Body of pancreas (tissue), 4 donors: ENCODE results near the gene TEX53. TPM values are rescaled to one million over a fixed set of nuclear protein-coding genes. Genes with fewer than 3 reads are reported as not detected.

Source experiments
- ATAC-seq: fragments of 150-250 bp; one replicate; pipeline ENCODE4 v1.9.1; 2016
- DNase-seq, 4 donors: peaks; one replicate each; pipeline ENCODE4 v3.0.0-alpha.2; 2019
- H3K27ac ChIP-seq, 4 donors: fragments of 200-600 bp; sonication (generic); 1 replicate in 3 of 4; 2 replicates in 1 of 4; pipeline versions ENCODE4 v1.5.1 to v1.6.1; 2016 to 2019; ENCODE audit warnings: mild to moderate bottlenecking in 1 of 4, mixed read lengths in 1 of 4, moderate library complexity in 1 of 4
- H3K27me3 ChIP-seq, 2 donors: fragments of 200-600 bp; sonication (generic); one replicate each; pipeline ENCODE4 v1.6.0; 2016; ENCODE audit warnings: mild to moderate bottlenecking in 1 of 2
- H3K36me3 ChIP-seq, 2 donors: fragments of 200-600 bp; sonication (generic); replicated peaks in 1 of 2; 2 replicates each; pipeline ENCODE4 v1.5.1; 2016; ENCODE audit warnings: low read depth in 2 of 2; ENCODE audit not compliant: insufficient read depth in 1 of 2
- H3K4me1 ChIP-seq: fragments of 200-600 bp; sonication (generic); one replicate; pipeline ENCODE4 v1.6.0; 2016
- H3K4me3 ChIP-seq, 2 donors: fragments of 200-600 bp; sonication (generic); 1 replicate in 1 of 2; 2 replicates in 1 of 2; pipeline ENCODE4 v1.5.1; 2016 to 2019
- H3K9me3 ChIP-seq, 3 donors: fragments of 200-600 bp; sonication (generic); 1 replicate in 2 of 3; 2 replicates in 1 of 3; pipeline ENCODE4 v1.5.1; 2016
- CTCF ChIP-seq, 7 experiments: fragments of 450-650 bp in 4 of 7; fragments of 200-600 bp in 3 of 7; sonication (generic) in 3 of 7; IDR thresholded peaks; one replicate each; pipeline ENCODE4 v1.5.1; 2016 to 2019; ENCODE audit warnings: antibody characterized with exemption in 7 of 7
- POLR2A ChIP-seq, 3 donors: fragments of 450-650 bp; IDR thresholded peaks; one replicate each; pipeline ENCODE4 v1.6.1; 2016; ENCODE audit warnings: antibody characterized with exemption in 3 of 3, mild to moderate bottlenecking in 2 of 3
- WGBS, 2 donors: methylation state at CpG; one replicate each; pipeline ENCODE4 v1.1.5; 2017; 5-methylcytosine and 5-hydroxymethylcytosine counted together
- intact Hi-C: fragments of 100-400 bp; cut with DNase I; formaldehyde crosslinking; loops from one replicate; pipeline ENCODE4 v1.15.1; 2023
- total RNA-seq, 2 donors: library from RNA; depleted of rRNA; stranded (reverse); fragments of >200 nt; gene quantifications; one replicate each; pipeline ENCODE4 v1.1.0, GENCODE V29; 2016

The TEX53 gene
- total RNA-seq, 2 donors from 2014 or later, result not detected

GRCh38 chr9:114681594-114682332, 24.2 kb upstream of the TEX53 start, which contains the start of gene TEX48:
TEX48 (minus strand) TSS chr9:114682192; CDS start chr9:114671723, 10,469 bp downstream.
- H3K4me1 ChIP-seq, result no peaks in the 10 kb centered on the region
- no peaks in the 10 kb centered on the region for H3K27me3 ChIP-seq
- WGBS, 2 donors, result 46 to 51% methylated on average over 8 of the region's 8 CpGs
- H3K4me3 ChIP-seq, result no peak within 1 kb of the TSS
- no peaks in the 10 kb centered on the region for H3K9me3 ChIP-seq
- no peaks in the 10 kb centered on the region for H3K36me3 ChIP-seq
- DNase-seq, result peak; percentile 44 to 64 (median 50)
- TF ChIP-seq CTCF (IDR thresholded peaks at IDR 0.05), result peak; percentile 31 to 48 (median 41)
- no peak for TF ChIP-seq POLR2A (IDR thresholded peaks at IDR 0.05)
- intact Hi-C loops, result no loop called here
- no peak within 1 kb of the TSS for H3K27ac ChIP-seq
- ATAC-seq, result peak; percentile 56

GRCh38 chr9:114680259-114681001, 22.8 kb upstream of the TEX53 start:
- H3K9me3 ChIP-seq, result no peaks in the 10 kb centered on the region
- DNase-seq (no peak), ATAC-seq (no peak)
- 64 to 65% methylated on average over 8 of the region's 8 CpGs for WGBS, 2 donors
- H3K4me3 ChIP-seq, result no peak overlapping the region
- TF ChIP-seq POLR2A (IDR thresholded peaks at IDR 0.05) (no peak), CTCF (IDR thresholded peaks at IDR 0.05) (no peak)
- H3K36me3 ChIP-seq, result no peaks in the 10 kb centered on the region
- no peaks in the 10 kb centered on the region for H3K4me1 ChIP-seq
- H3K27ac ChIP-seq, result no peak overlapping the region
- intact Hi-C loops, result no loop called here
- no peaks in the 10 kb centered on the region for H3K27me3 ChIP-seq

- no peak overlapping the region for H3K4me3 ChIP-seq
- ATAC-seq (no peak), DNase-seq (no peak)
- H3K9me3 ChIP-seq, result no peaks in the 10 kb centered on the region
- H3K27ac ChIP-seq, result no peak overlapping the region
- intact Hi-C loops, result no loop called here
- H3K27me3 ChIP-seq, result no peaks in the 10 kb centered on the region
- no peak for TF ChIP-seq POLR2A (IDR thresholded peaks at IDR 0.05)
- no peak for TF ChIP-seq CTCF (IDR thresholded peaks at IDR 0.05)
- H3K4me1 ChIP-seq, result no peaks in the 10 kb centered on the region
- no peaks in the 10 kb centered on the region for H3K36me3 ChIP-seq
Measured at GRCh38 chr9:114678795-114679194, 21.2 kb upstream of the TEX53 start.

GRCh38 chr9:114678130-114678529, 20.5 kb upstream of the TEX53 start:
- Histone ChIP-seq H3K9me3 (no peaks in the 10 kb centered on the region), H3K36me3 (no peaks in the 10 kb centered on the region), H3K27ac (no peak overlapping the region), H3K4me3 (no peak overlapping the region), H3K27me3 (no peaks in the 10 kb centered on the region), H3K4me1 (no peaks in the 10 kb centered on the region)
- DNase-seq, result no peak
- ATAC-seq, result no peak
- TF ChIP-seq CTCF (IDR thresholded peaks at IDR 0.05) (no peak), POLR2A (IDR thresholded peaks at IDR 0.05) (no peak)
- intact Hi-C loops, result no loop called here
- WGBS, 2 donors, result 77 to 80% methylated on average over 3 of the region's 3 CpGs
